Loucy (cell line): ENCODE results near the gene SLC16A13.

Experiments
- H2AFZ ChIP-seq: fragments of 200-600 bp; sonication (generic); 2 replicates; pipeline ENCODE4 v1.6.0; 2016; ENCODE audit warnings: antibody characterized with exemption, mild to moderate bottlenecking, low read length, moderate library complexity
- H3F3A ChIP-seq: fragments of 200-600 bp; 2 replicates; pipeline ENCODE4 v1.6.0; 2016; ENCODE audit warnings: antibody characterized with exemption, low read depth, mild to moderate bottlenecking
- H3K27me3 ChIP-seq: fragments of 200-600 bp; sonication (generic); 2 replicates; pipeline ENCODE4 v1.6.1; 2014; ENCODE audit warnings: low read length, mild to moderate bottlenecking; ENCODE audit not compliant: insufficient read depth, poor library complexity, severe bottlenecking
- H3K36me3 ChIP-seq: fragments of 200-600 bp; sonication (generic); 2 replicates; pipeline ENCODE4 v1.6.1; 2016; ENCODE audit warnings: low read length; ENCODE audit not compliant: insufficient read depth
- H3K4me1 ChIP-seq: fragments of 200-600 bp; sonication (generic); 2 replicates; pipeline ENCODE4 v1.5.1; 2014; ENCODE audit warnings: low read length, mild to moderate bottlenecking; ENCODE audit not compliant: insufficient read depth, poor library complexity, severe bottlenecking
- H3K4me2 ChIP-seq: fragments of 200-600 bp; sonication (generic); 2 replicates; pipeline ENCODE4 v1.6.0; 2014; ENCODE audit warnings: antibody characterized with exemption, low read length, low read depth, mild to moderate bottlenecking; ENCODE audit not compliant: poor library complexity, severe bottlenecking
- H3K4me3 ChIP-seq: fragments of 200-600 bp; sonication (generic); 2 replicates; pipeline ENCODE4 v1.5.1; 2014; ENCODE audit warnings: low read length, mild to moderate bottlenecking, mixed read lengths; ENCODE audit not compliant: poor library complexity, severe bottlenecking
- H3K79me2 ChIP-seq: fragments of 200-600 bp; sonication (generic); 2 replicates; pipeline ENCODE4 v1.6.1; 2014; ENCODE audit warnings: low read length; ENCODE audit not compliant: insufficient read depth
- H3K9ac ChIP-seq: fragments of 200-600 bp; sonication (generic); 2 replicates; pipeline ENCODE4 v1.6.0; 2014; ENCODE audit warnings: mild to moderate bottlenecking, low read depth, low read length, moderate library complexity; ENCODE audit not compliant: poor library complexity, severe bottlenecking
- H3K9me2 ChIP-seq: fragments of 200-600 bp; sonication (generic); replicated peaks from 2 replicates; pipeline ENCODE4 v1.6.1; 2016; ENCODE audit warnings: low read depth, low read length, mixed read lengths
- H3K9me3 ChIP-seq: fragments of 200-600 bp; sonication (generic); 2 replicates; pipeline ENCODE4 v1.6.1; 2014; ENCODE audit warnings: mild to moderate bottlenecking, antibody characterized with exemption, low read length, low read depth; ENCODE audit not compliant: insufficient read depth
- H4K20me1 ChIP-seq: fragments of 200-600 bp; sonication (generic); 2 replicates; pipeline ENCODE4 v1.6.0; 2014; ENCODE audit warnings: antibody characterized with exemption, low read length, mild to moderate bottlenecking; ENCODE audit not compliant: insufficient read depth, poor library complexity, severe bottlenecking
- EZH2phosphoT487 ChIP-seq: fragments of 200-600 bp; IDR thresholded peaks from 2 replicates; pipeline ENCODE4 v1.6.1; 2018; ENCODE audit warnings: antibody characterized with exemption, mild to moderate bottlenecking, moderate library complexity, borderline replicate concordance
- TF ChIP-seq, protein P1 (sequence below): fragments of 200-600 bp; sonication (generic); conservative IDR thresholded peaks from 2 replicates; pipeline ENCODE4 v1.5.1; 2014; ENCODE audit warnings: mild to moderate bottlenecking, antibody characterized with exemption, low read length

The SLC16A13 gene

DNA sequence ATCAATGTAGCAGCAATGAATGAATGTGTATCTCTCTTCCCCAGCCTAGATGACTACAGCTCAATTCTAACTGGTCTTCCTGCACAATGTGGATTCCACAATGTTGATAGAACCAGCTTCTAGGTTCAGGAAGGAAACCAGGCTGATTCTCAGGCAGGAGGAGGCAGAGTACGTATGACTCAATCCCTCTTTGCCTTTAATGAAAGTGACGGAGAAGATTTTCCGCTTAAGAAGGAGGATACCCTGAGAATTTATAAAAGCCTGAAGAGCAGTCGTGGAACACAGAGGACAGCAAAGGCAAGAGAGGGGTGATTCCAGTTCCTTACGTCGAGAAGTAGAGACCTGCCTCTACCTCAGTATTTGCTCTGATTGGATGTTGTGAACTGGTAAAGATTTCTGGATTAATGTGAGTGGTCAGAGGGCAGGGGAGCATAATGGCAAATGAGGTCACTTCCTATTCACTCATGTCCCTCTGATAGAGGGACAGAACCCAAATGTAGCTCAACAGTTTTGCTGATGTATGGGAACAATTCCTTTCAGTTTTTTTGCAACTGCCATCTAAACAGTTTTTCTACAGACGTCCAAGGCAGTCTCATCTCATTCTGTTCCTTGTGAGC lies 23.1 kb downstream of the SLC16A13 start:
- Histone ChIP-seq H3K27me3 (no peaks in the 10 kb centered on the region), H3K4me2 (no peak overlapping the region), H3K36me3 (no peaks in the 10 kb centered on the region), H3K9ac (no peak overlapping the region), H3K9me3 (no peaks in the 10 kb centered on the region), H3F3A (no peaks in the 10 kb centered on the region), H2AFZ (no peak overlapping the region), H3K4me1 (no peaks in the 10 kb centered on the region), H3K4me3 (no peak overlapping the region), H3K9me2 (no peaks in the 10 kb centered on the region), H3K79me2 (no peaks in the 10 kb centered on the region), H4K20me1 (no peaks in the 10 kb centered on the region)
- TF ChIP-seq EZH2phosphoT487: no peak
- TF ChIP-seq, protein P1, sequence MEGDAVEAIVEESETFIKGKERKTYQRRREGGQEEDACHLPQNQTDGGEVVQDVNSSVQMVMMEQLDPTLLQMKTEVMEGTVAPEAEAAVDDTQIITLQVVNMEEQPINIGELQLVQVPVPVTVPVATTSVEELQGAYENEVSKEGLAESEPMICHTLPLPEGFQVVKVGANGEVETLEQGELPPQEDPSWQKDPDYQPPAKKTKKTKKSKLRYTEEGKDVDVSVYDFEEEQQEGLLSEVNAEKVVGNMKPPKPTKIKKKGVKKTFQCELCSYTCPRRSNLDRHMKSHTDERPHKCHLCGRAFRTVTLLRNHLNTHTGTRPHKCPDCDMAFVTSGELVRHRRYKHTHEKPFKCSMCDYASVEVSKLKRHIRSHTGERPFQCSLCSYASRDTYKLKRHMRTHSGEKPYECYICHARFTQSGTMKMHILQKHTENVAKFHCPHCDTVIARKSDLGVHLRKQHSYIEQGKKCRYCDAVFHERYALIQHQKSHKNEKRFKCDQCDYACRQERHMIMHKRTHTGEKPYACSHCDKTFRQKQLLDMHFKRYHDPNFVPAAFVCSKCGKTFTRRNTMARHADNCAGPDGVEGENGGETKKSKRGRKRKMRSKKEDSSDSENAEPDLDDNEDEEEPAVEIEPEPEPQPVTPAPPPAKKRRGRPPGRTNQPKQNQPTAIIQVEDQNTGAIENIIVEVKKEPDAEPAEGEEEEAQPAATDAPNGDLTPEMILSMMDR: no peak

- Histone ChIP-seq H3F3A (no peaks in the 10 kb centered on the region), H3K79me2 (no peaks in the 10 kb centered on the region), H3K36me3 (no peaks in the 10 kb centered on the region), H3K9me2 (no peaks in the 10 kb centered on the region), H3K27me3 (no peaks in the 10 kb centered on the region), H3K4me3 (no peak overlapping the region), H3K4me1 (no peaks in the 10 kb centered on the region), H3K9me3 (no peaks in the 10 kb centered on the region), H3K4me2 (no peak overlapping the region), H3K9ac (no peak overlapping the region), H4K20me1 (no peaks in the 10 kb centered on the region), H2AFZ (no peak overlapping the region)
- no peak for TF ChIP-seq EZH2phosphoT487
- TF ChIP-seq, protein P1: no peak
These were observed 24.5 kb downstream of the SLC16A13 start for GRCh38 chr17:7060165-7060891.

DNA sequence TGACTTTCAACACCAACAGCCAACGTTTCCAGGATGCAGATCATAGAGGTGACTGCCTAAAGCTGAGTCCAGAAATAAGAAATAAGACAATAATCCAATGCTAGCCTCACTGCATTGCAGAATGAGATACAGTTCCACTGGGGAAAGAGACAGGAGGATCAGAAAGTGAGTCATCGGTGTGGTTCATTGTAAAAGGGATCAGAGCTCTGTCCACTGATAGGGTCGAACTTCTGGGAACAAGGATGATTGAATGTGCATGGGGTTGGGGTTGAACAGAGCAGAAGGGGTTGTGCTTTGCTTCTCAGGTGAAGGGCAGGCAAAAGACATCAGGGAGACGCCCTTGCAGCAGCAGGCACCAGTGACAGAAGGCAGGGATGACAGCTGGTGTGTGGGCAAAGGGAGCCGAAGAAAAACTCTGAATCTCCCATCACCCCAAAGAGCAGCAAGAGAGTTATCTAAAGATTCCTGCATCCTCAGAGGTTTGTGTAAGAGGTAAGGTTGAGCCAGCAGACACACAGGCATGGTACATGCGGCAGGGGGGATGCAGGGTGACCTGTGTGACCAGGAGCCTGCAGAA lies 27.8 kb downstream of the SLC16A13 start:
- Histone ChIP-seq H3K9ac (no peak overlapping the region), H3K4me2 (no peak overlapping the region), H2AFZ (no peak overlapping the region), H3K4me1 (no peaks in the 10 kb centered on the region), H4K20me1 (no peaks in the 10 kb centered on the region), H3K4me3 (no peak overlapping the region), H3K79me2 (no peaks in the 10 kb centered on the region), H3K9me3 (peaks cover 5% of the 10 kb centered on the region; the same call in 1 of the 2 replicates), H3K9me2 (no peaks in the 10 kb centered on the region), H3K36me3 (no peaks in the 10 kb centered on the region), H3K27me3 (no peaks in the 10 kb centered on the region), H3F3A (no peaks in the 10 kb centered on the region)
- TF ChIP-seq, protein P1: no peak
- no peak for TF ChIP-seq EZH2phosphoT487
